T-helper 17 cell (primary cell): ENCODE measurements around the gene FAM168A. TPM values are rescaled to one million over a fixed set of nuclear protein-coding genes. Genes with fewer than 3 reads are reported as not detected.

Experiments used
- ATAC-seq: fragments of 150-1000 bp; cut with Tn5 transposase; 2 replicates; pipeline ENCODE4 v1.10.0; 2021; ENCODE audit warnings: mild to moderate bottlenecking, moderate library complexity
- DNase-seq, 3 donors: peaks; one replicate each; pipeline versions ENCODE4 v3.0.0 to v3.0.0-alpha.2; 2020 to 2021
- H3K9me3 ChIP-seq: one replicate; pipeline ENCODE4 v1.7.0; 2013; ENCODE audit warnings: low read length, mild to moderate bottlenecking; ENCODE audit not compliant: control insufficient read depth, poor library complexity, severe bottlenecking
- H3K27ac Mint-ChIP-seq: one replicate; pipeline ENCODE4 v1.8.0; 2022; ENCODE audit warnings: mild to moderate bottlenecking, moderate library complexity, mixed read lengths
- H3K27me3 Mint-ChIP-seq: one replicate; pipeline ENCODE4 v1.8.0; 2022; ENCODE audit warnings: mixed read lengths
- H3K36me3 Mint-ChIP-seq: one replicate; pipeline ENCODE4 v1.8.0; 2022; ENCODE audit warnings: low read depth, mixed read lengths
- H3K4me1 Mint-ChIP-seq: one replicate; pipeline ENCODE4 v1.8.0; 2022; ENCODE audit warnings: mild to moderate bottlenecking, mixed read lengths
- H3K4me3 Mint-ChIP-seq: one replicate; pipeline ENCODE4 v1.8.0; 2022; ENCODE audit warnings: mild to moderate bottlenecking, moderate library complexity, mixed read lengths
- total RNA-seq, 4 donors: library from RNA in 2 of 4; stranded (reverse) in 2 of 4; gene quantifications; one replicate each; pipeline ENCODE4 v1.2.3 and lab custom pipeline; 2022 to 2026

Gene FAM168A
- total RNA-seq, 2 donors from 2014 or later = 21.1 to 22.2 TPM

DNA sequence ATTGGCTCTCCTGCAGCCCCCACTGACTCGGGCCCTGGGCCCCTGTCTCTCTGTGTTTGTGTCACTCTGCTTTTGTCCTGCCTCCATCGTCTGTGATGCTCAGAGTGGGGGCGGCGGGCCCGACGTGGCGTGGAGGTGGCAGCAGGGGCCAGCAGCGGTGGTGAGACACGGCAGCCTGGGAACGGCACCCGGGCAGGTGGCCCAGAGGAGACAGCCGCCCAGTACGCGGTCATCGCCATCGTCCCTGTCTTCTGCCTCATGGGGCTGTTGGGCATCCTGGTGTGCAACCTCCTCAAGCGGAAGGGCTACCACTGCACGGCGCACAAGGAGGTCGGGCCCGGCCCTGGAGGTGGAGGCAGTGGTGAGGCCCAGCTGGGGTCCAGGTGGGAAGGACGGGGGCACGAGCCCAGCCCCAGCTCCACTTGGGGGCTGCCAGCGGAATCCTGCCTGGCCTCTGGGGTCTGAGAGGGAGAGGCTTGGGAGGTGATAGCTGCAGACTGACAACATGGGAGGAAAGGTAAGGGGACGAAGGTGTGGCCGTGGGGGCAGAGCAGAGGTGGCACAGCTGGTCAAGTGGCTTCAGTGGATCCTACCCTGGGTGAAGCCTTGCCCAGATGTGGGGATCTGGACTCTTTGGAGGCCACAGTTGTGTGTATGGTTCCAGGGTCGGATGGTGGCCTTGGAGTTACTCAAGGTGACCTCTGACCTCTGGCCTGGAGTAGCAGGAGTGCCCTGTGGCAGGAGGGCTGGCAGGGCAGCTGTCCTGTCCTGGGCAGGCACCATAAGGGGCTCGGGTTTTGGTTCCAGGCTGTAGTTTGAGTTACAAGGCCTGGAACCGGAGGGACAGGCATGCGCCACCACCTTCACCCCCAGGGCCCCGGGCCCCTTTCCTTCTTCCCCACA, 205.6 kb downstream of the FAM168A start:
- Mint-ChIP-seq H3K4me1 (peaks cover 15% of the 10 kb centered on the region), H3K4me3 (no peak overlapping the region), H3K27me3 (no peaks in the 10 kb centered on the region), H3K36me3 (peaks cover 2% of the 10 kb centered on the region), H3K27ac (peak overlapping the region; percentile 53)
- ATAC-seq (no peak), DNase-seq (no peak)
- H3K9me3 ChIP-seq = no peaks in the 10 kb centered on the region

DNA sequence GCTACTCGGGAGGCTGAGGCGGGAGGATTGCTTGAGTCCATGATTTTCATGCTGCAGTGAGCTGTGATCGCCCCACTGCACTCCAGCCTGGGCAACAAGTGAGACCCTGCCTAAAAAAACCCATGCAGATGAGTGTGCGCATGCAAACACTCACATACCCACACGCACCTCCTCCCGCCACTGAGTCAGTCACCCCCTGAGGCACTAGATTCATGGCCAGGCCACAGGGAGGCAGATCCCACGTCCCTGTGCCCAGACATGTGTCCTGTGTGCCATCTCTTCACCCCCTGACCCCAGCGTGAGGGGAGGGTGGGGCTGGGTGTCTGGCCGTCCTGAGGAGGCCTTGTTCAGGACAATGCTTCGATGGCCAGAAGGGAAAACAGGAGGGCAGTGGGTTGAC, 206.2 kb downstream of the FAM168A start:
- peaks cover 2% of the 10 kb centered on the region for H3K36me3 Mint-ChIP-seq
- DNase-seq = no peak
- peaks cover 20% of the 10 kb centered on the region for H3K4me1 Mint-ChIP-seq
- ATAC-seq = no peak
- no peaks in the 10 kb centered on the region for H3K9me3 ChIP-seq
- H3K27me3 Mint-ChIP-seq = no peaks in the 10 kb centered on the region
- H3K27ac Mint-ChIP-seq = peak overlapping the region; percentile 53
- no peak overlapping the region for H3K4me3 Mint-ChIP-seq

DNA sequence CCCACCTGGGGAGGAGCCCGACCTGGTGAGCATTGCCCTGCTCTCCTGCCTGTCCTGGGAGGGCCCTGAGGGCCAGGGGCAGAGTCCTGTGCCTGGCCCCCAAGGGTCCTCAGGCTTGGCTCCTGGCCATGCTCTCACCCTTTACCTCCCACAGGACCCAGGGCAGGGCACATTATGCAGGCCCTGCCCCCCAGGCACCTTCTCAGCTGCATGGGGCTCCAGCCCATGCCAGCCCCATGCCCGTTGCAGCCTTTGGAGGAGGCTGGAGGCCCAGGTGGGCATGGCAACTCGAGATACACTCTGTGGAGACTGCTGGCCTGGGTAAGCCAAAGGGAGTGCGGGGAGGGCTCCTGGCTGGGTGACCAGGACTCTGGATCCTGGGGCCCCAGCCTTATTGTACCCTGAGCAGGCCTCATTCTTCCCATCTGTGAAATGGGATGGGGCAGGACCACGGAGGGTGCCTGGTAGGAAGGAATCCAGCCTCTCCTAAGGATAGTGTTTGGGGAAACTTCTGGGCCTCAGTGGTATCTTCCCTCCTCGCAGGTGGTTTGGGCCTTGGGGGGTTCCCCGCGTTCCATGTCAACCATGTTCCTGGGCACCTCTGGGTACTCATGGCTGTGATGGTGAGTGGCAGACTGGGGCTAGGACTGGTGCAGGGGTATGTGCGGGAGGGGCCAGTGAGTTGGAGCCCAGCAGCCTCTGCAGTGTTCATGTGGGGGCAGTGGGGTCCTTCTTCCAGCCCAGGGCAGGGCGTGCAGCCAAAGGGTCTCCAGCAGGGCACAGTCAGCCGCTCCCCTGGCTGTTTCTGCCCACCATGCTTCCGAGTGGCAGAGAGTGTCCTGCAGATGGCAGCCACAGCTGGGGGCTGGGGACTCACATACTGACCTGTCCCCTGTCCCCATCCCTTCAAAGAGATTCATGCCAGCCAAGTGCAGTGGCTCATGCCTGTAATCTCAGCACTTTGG, 207.0 kb downstream of the FAM168A start:
- no peak for ATAC-seq
- no peak overlapping the region for H3K27ac Mint-ChIP-seq

DNA sequence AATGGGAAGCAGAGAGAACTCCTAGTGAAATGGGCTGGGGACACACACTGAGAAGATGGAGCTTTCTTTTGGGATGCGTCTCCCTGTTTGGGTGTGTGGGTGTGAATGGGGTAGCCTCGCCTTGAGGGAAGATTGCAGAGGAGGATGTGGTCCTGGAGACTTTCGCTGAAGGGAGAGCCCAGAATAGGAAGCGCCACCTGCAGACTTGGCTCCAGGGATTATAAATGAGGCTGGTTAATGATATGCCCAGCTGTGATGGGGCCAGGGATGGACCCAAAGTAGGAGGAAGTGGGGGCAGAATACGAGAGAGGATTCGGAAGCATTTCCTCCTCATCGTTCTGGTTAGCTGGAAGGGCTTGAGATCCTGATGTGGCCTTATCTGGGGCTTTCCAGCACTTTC, 208.0 kb downstream of the FAM168A start:
- Mint-ChIP-seq H3K4me3 (peak overlapping the region; percentile 39), H3K36me3 (peaks cover 2% of the 10 kb centered on the region), H3K27me3 (no peaks in the 10 kb centered on the region), H3K4me1 (peaks cover 36% of the 10 kb centered on the region), H3K27ac (peak overlapping the region; percentile 78)
- DNase-seq = no peak
- no peak for ATAC-seq
- H3K9me3 ChIP-seq = no peaks in the 10 kb centered on the region

More for the DNA sequence above, 207.0 kb downstream of the FAM168A start:
- H3K9me3 ChIP-seq = no peaks in the 10 kb centered on the region
- Mint-ChIP-seq H3K27me3 (no peaks in the 10 kb centered on the region), H3K4me1 (peaks cover 27% of the 10 kb centered on the region), H3K4me3 (no peak overlapping the region), H3K36me3 (peaks cover 2% of the 10 kb centered on the region)
- no peak for DNase-seq

DNA sequence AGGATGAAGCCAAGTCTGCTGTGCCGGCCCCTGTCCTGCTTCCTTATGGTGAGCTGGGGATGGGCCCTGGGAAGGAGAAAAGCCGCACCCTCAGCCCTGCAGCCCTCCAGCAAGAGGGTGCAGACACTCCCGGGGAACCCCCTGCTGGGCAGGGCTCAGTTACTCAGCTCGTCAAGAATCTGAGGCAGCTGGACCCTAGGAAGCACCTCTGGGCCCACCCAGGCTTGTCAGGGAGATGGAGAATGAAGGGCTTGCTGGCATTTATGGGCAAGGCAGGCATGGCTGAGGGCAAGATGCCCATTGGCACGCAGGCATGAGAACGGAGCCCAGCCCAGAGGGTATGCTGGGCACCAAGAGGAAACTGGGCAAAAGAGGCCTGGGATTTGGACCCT, 208.8 kb downstream of the FAM168A start:
- H3K27ac Mint-ChIP-seq = peak overlapping the region; percentile 78
- no peak overlapping the region for H3K4me3 Mint-ChIP-seq
- H3K27me3 Mint-ChIP-seq = no peaks in the 10 kb centered on the region
- H3K4me1 Mint-ChIP-seq = peaks cover 44% of the 10 kb centered on the region
- H3K36me3 Mint-ChIP-seq = peaks cover 2% of the 10 kb centered on the region
- DNase-seq (no peak), ATAC-seq (no peak)
- no peaks in the 10 kb centered on the region for H3K9me3 ChIP-seq

DNA sequence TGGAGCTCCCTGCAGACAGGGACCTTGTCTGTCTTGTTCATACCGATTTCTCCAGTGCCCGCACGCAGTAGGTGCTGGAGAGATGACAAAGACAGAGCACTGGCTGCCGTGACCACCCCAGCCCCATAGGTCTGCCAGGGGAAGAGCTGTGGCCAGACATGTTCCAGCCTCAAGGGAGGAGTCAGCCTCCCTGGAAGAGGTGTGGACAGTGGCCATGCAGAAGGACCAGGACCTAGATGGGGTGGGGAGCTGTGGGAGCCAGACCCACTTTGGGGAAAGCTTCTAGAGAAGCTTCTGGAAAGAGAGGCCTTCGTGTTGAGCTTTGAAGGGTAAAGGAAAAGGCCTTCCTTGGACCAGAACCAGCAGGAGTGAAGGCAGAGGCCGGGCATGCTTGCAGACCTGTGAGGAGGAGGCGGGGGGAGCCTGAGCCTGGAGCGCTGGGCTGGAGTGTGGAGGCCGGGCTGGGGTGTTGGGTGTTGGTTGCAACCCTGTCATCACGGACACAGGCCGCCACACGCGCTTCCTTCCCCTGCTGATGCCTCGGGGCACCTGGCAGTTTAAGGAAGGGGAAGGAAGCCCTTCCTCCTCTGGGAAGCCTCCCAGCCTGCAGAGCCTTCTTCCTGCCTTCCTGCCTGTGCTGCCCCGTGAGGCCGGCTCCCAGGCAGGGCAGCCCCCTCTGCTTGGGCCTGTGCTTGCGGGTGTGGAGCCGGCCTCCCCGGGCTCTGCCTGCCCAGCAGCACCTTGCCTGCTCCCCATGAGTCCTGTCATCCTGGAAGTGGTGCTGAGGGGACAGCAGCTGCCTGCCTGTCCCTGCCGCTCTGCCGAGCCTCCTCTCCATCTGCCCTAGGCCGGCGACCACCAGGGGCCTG, 209.4 kb downstream of the FAM168A start:
- Mint-ChIP-seq H3K4me1 (peaks cover 50% of the 10 kb centered on the region), H3K27ac (peak overlapping the region; percentile 94), H3K27me3 (no peaks in the 10 kb centered on the region), H3K4me3 (peak overlapping the region; percentile 46), H3K36me3 (peaks cover 2% of the 10 kb centered on the region)
- no peaks in the 10 kb centered on the region for H3K9me3 ChIP-seq
- DNase-seq (no peak), ATAC-seq (no peak)

DNA sequence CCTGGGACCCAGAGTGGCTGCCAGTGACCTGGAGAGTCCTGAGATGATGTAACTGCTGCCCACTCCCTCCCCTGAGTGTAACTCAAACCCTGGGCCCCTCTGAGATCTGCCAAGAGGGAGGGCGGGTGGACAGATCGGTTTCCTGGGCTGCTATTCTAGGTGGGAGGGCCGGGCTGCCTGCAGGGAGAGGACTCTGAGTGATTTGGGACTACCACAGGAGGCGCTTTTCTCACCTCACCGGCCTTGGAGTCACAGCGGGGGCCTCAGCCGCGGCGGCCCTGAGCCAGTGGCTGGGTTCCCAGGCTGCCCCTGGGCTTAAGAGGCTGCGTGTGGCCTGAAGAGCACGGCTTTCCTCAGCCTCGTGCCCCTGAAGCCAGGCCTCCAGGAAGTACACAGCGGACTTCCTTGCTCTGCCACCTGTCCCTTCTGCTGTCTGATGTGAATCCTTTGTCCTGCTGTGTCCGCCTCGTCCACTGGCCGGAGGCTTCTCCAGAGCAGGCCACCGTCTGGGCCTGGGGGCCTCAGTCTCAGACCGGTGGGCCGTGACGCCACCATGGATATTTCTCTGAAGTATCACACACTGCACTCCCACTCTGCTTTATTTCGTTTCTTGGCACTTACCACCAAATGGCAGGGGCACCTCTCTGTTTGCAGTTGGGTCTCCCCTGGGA, 210.2 kb downstream of the FAM168A start:
- Mint-ChIP-seq H3K4me1 (peaks cover 53% of the 10 kb centered on the region), H3K4me3 (peak overlapping the region; percentile 46), H3K27me3 (no peaks in the 10 kb centered on the region), H3K27ac (peak overlapping the region; percentile 94), H3K36me3 (peaks cover 2% of the 10 kb centered on the region)
- DNase-seq (no peak), ATAC-seq (no peak)
- no peaks in the 10 kb centered on the region for H3K9me3 ChIP-seq

DNA sequence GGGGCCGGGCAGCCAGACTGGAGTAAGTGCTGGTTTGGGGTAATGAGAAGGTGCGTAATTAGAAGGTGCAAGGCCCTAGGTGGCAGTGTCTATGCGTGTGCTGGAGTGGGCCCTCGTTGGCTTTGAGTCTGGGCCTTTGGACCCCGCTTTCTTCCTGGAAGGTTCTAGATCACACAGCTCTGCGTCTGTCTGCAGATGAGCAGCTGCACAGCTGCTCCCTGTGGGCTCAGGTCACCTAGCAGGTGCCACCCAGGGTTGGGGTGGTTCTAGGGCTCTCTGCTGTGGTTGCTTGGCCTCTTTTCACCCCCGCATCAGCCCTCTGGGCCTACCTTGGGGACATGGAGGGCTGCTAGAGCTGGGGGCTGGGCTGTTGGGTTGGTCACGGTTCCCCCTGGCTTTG, 211.4 kb downstream of the FAM168A start:
- H3K36me3 Mint-ChIP-seq = peaks cover 2% of the 10 kb centered on the region
- ATAC-seq (no peak), DNase-seq (no peak)
- no peaks in the 10 kb centered on the region for H3K9me3 ChIP-seq
- peak overlapping the region; percentile 87 for H3K27ac Mint-ChIP-seq
- peaks cover 57% of the 10 kb centered on the region for H3K4me1 Mint-ChIP-seq
- H3K4me3 Mint-ChIP-seq = peak overlapping the region; percentile 84
- no peaks in the 10 kb centered on the region for H3K27me3 Mint-ChIP-seq

DNA sequence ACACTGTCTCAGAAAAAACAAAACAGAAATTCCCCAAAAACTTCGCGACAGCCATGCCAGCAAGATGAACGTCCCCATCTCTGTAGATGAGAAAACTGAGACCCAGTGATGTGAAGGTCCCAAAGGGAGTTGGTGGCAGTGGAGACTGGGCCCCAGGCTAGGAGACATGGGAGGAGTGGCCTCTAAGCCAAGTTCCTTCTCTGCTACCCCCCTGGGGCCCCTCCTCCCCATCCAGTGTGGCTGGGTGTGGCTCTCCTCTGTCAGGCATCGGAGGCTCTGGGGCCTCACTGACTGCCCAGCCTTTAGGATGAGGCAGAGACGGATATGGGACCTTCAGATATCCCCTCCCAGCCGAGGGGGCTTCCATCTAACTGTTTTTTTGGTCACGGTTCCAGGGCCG, 211.9 kb downstream of the FAM168A start:
- Mint-ChIP-seq H3K27me3 (no peaks in the 10 kb centered on the region), H3K4me3 (peak overlapping the region; percentile 84), H3K36me3 (peaks cover 2% of the 10 kb centered on the region), H3K27ac (peak overlapping the region; percentile 87), H3K4me1 (peaks cover 57% of the 10 kb centered on the region)
- no peak for ATAC-seq
- H3K9me3 ChIP-seq = no peaks in the 10 kb centered on the region
- DNase-seq = no peak

DNA sequence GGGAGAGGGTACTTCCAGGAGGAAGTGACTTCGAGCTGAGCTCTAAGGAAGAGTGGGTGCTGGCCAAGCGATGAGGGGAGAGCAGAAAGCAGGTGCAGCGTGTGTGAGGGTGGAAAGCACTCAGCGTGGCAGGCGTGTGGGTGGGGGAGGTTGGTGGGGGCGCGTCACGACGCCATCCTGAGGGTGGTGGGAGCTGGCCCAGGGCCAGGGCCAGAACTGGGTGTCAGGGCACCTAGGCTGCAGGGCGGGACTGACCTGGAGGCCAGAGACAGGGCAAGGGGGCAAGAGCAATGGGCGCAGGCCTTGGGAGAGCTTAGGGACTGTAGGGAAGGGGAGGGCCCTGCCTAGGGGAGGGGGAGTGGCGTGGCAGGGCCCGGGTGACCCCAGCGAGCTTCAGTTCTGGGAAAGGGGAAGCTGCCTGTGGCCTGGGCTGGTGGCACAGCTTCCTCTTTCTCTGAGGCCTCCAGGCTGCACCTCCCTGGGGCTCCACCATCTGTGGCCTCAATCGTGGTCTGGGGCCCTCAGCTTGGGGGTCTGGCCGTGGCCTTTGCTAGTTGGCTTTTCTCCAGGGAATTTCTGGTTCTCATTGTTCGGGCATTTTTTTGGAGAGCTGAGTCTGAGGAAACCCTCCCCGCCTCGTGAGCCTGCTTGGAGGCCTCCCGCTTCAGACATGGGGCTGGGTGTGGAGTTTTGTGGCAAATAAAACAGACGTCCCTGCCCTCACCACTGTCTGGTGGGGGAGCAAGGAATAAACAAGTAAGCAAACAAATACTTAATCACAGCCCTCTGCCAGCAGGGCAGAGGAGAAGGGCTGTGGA, 212.8 kb downstream of the FAM168A start:
- ATAC-seq = peak; percentile 62
- no peaks in the 10 kb centered on the region for H3K27me3 Mint-ChIP-seq
- peak overlapping the region; percentile 84 for H3K4me3 Mint-ChIP-seq
- no peaks in the 10 kb centered on the region for H3K9me3 ChIP-seq
- H3K36me3 Mint-ChIP-seq = peaks cover 2% of the 10 kb centered on the region
- H3K4me1 Mint-ChIP-seq = peaks cover 57% of the 10 kb centered on the region
- DNase-seq = no peak
- H3K27ac Mint-ChIP-seq = peak overlapping the region; percentile 87

DNA sequence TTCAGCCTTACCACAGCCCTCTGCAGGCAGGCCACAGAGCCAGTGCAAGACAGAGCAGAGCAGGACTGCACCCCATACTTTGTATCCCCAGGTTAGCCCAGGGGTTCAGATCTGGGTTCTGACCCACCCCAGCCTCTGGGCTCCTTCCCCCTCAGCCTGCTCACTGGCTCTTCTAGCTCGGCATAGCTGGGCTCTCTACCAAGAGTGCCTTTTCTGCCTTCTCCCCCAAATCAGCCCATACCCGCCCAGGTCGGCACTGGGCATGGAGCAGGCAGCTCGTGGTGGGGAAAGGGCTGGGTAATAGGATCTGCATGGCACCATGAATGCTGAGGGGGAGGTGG, 213.4 kb downstream of the FAM168A start:
- Mint-ChIP-seq H3K36me3 (peaks cover 2% of the 10 kb centered on the region), H3K4me3 (peak overlapping the region; percentile 84), H3K27me3 (no peaks in the 10 kb centered on the region), H3K27ac (peak overlapping the region; percentile 87), H3K4me1 (peaks cover 56% of the 10 kb centered on the region)
- H3K9me3 ChIP-seq = no peaks in the 10 kb centered on the region
- DNase-seq (no peak), ATAC-seq (no peak)

DNA sequence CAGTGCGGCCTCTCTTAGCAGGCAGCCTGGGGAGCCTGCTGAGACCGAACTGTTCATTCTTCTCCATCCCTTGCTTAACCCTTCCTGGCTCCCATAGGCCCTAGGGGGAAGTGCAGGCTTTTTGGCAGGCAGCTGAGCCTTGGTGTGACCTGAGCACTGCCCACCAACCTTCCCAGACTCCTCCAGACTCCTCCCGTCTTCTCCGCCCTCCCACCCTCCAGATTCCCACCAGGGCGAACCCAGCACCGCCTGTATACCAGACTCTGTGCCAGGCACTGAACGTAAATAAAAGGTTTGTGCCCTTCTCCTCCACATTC, 213.8 kb downstream of the FAM168A start:
- Mint-ChIP-seq H3K4me3 (peak overlapping the region; percentile 84), H3K27me3 (no peaks in the 10 kb centered on the region), H3K36me3 (peaks cover 2% of the 10 kb centered on the region), H3K4me1 (peaks cover 55% of the 10 kb centered on the region), H3K27ac (peak overlapping the region; percentile 87)
- DNase-seq (no peak), ATAC-seq (no peak)
- H3K9me3 ChIP-seq = no peaks in the 10 kb centered on the region
